GM12878 (cell line): ENCODE measurements around the gene CDKN2B-AS1. TPM values are rescaled to one million over a fixed set of nuclear protein-coding genes. Genes with fewer than 3 reads are reported as not detected.
A peak's percentile ranks its signal among the peaks of the same experiment; 100 is the strongest.

Experiments used
- ATAC-seq: fragments of 200-7000 bp; cut with Tn5 transposase; 3 replicates; pipeline ENCODE4 v1.9.1; 2020; ENCODE audit warnings: mild to moderate bottlenecking, moderate library complexity
- BruUV-seq: library from RNA; stranded (reverse); fragments of 400-500 nt; replicated peaks from 2 replicates; lab custom pipeline; 2021; lab: Mats Ljungman, UMichigan
- CTCF ChIA-PET: fragments of 300-600 bp; sonication (Branson Sonifier 250); formaldehyde crosslinking; extraction: SDS; loops from one replicate; lab custom pipeline; 2021; ENCODE audit warnings: inconsistent platforms; lab: Yijun Ruan, JAX
- POLR2A ChIA-PET: fragments of 350-600 bp; formaldehyde crosslinking; extraction: SDS; loops from one replicate; lab custom pipeline; 2021; ENCODE audit warnings: inconsistent platforms; lab: Charles Lee
- RAD21 ChIA-PET: fragments of 300-600 bp; sonication (Branson Sonifier 250); formaldehyde crosslinking; loops from one replicate; lab custom pipeline; 2023; ENCODE audit warnings: antibody characterized with exemption; ENCODE audit not compliant: unreplicated experiment; lab: Charles Lee
- SMC1A ChIA-PET: fragments of 300-600 bp; sonication (Branson Sonifier 250); formaldehyde crosslinking; loops from one replicate; lab custom pipeline; 2023; ENCODE audit not compliant: unreplicated experiment, uncharacterized antibody; lab: Charles Lee
- DNase-seq: peaks from one replicate; pipeline ENCODE4 v3.0.0-alpha.2; 2011; ENCODE audit warnings: low read depth, low spot score
- FAIRE-seq: peaks from 3 replicates; lab custom pipeline; 2011; peaks lifted over from hg19 to GRCh38; lab: Jason Lieb, UNC
- H2AFZ ChIP-seq: 2 replicates; pipeline ENCODE4 v1.6.0; 2011; ENCODE audit warnings: low read depth, low read length, control low read depth; ENCODE audit not compliant: control insufficient read depth
- H3K27ac ChIP-seq: 2 replicates; pipeline ENCODE4 v1.5.1; 2011; ENCODE audit warnings: control low read depth; ENCODE audit not compliant: control insufficient read depth, insufficient read depth
- H3K27me3 ChIP-seq, 2 experiments: replicated peaks in 1 of 2; 2 replicates each; pipeline versions ENCODE4 v1.6.0 to v1.6.1; 2011; ENCODE audit warnings: low read length in 1 of 2; ENCODE audit not compliant: control insufficient read depth in 2 of 2, insufficient read depth in 2 of 2
- H3K36me3 ChIP-seq, 2 experiments: 2 replicates each; pipeline ENCODE4 v1.5.1; 2011; ENCODE audit warnings: low read length in 1 of 2; ENCODE audit not compliant: control insufficient read depth in 2 of 2, insufficient read depth in 2 of 2
- H3K4me1 ChIP-seq: 2 replicates; pipeline ENCODE4 v1.6.1; 2011; ENCODE audit warnings: mild to moderate bottlenecking, low read length, moderate library complexity, mixed read lengths; ENCODE audit not compliant: control insufficient read depth, insufficient read depth
- H3K4me2 ChIP-seq: 2 replicates; pipeline ENCODE4 v1.6.0; 2011; ENCODE audit warnings: control low read depth; ENCODE audit not compliant: control insufficient read depth, insufficient read depth
- H3K4me3 ChIP-seq: fragments of 200-600 bp; sonication (generic); 2 replicates; pipeline ENCODE4 v1.5.1; 2016
- H3K79me2 ChIP-seq: 2 replicates; pipeline ENCODE4 v1.6.0; 2011; ENCODE audit warnings: low read length; ENCODE audit not compliant: control insufficient read depth, insufficient read depth
- H3K9ac ChIP-seq: 2 replicates; pipeline ENCODE4 v1.8.0; 2011; ENCODE audit warnings: low read length, control low read depth, mixed read lengths; ENCODE audit not compliant: control insufficient read depth, insufficient read depth
- H3K9me3 ChIP-seq: replicated peaks from 3 replicates; pipeline ENCODE4 v1.5.1; 2011; ENCODE audit warnings: mild to moderate bottlenecking, low read length; ENCODE audit not compliant: control insufficient read depth, insufficient read depth
- H4K20me1 ChIP-seq: 2 replicates; pipeline ENCODE4 v1.6.0; 2011; ENCODE audit not compliant: control insufficient read depth, insufficient read depth
- RAD21 ChIP-seq: IDR thresholded peaks from 2 replicates; pipeline ENCODE4 v1.6.1; 2011; ENCODE audit warnings: mild to moderate bottlenecking, low read depth, low read length, moderate library complexity; ENCODE audit not compliant: insufficient read depth
- SIN3A ChIP-seq: IDR thresholded peaks from 2 replicates; pipeline ENCODE4 v1.6.1; 2012; ENCODE audit warnings: low read depth, low read length, improper control_type of control experiment
- ZBTB4 ChIP-seq: fragments of 450-650 bp; formaldehyde crosslinking; IDR thresholded peaks from 2 replicates; pipeline ENCODE4 v1.4.0; 2022; ENCODE audit warnings: mild to moderate bottlenecking, moderate library complexity
- WGBS: methylation state at CpG from one replicate; pipeline ENCODE4 v1.1.6; 2016; ENCODE audit warnings: low lambda C conversion rate; ENCODE audit not compliant: insufficient replicate concordance, insufficient coverage; ENCODE audit errors: missing lambda C conversion rate; 5-methylcytosine and 5-hydroxymethylcytosine counted together
- in situ Hi-C: fragments of 300-500 bp; cut with MboI; formaldehyde crosslinking; loops from 9 replicates; pipeline ENCODE4 v1.14.3; 2018; ENCODE audit warnings: mixed read lengths
- intact Hi-C: fragments of 100-400 bp; cut with micrococcal nuclease; formaldehyde crosslinking; loops from one replicate; pipeline ENCODE4 v1.14.2; 2022; ENCODE audit not compliant: unreplicated experiment
- polyA plus RNA-seq, 11 experiments: library from polyadenylated mRNA; depleted of rRNA in 4 of 11; unstranded in 6 of 11; stranded (reverse) in 5 of 11; fragments of >200 nt; fragmentation: Nextera tagmentation in 4 of 11; fragmentation: Illumina TruSeq in 1 of 11; extraction: Ambion mirVana in 4 of 11; extraction: Trizol in 1 of 11; gene quantifications; 1 replicate in 1 of 11; 2 replicates in 10 of 11; pipeline versions ENCODE4 v1.2.1 to v1.2.3, GENCODE V29; 2011 to 2016; ENCODE audit warnings: inconsistent platforms in 2 of 11, missing spikeins in 2 of 11, low read depth in 1 of 11
- total RNA-seq, 4 experiments: library from RNA; depleted of rRNA in 3 of 4; stranded (reverse); fragments of >200 nt in 3 of 4; fragmentation: Illumina TruSeq in 1 of 4; extraction: Trizol in 1 of 4; gene quantifications; 2 replicates each; pipeline versions ENCODE4 v1.2.1 to v1.2.3, GENCODE V29; 2013 to 2021

CDKN2B-AS1 gene
- total and polyA plus RNA-seq, 10 of the 15 experiments (the other 5 are each of a cell fraction or from before 2014, with no cell fraction given), result 0.22 to 2.2 (median 1.0) TPM; not detected in 1

- SMC1A ChIA-PET, result interaction anchor here (0.9 to 2.7 kb wide), 4 partner anchors 19 to 191 kb away, joined by 3 to 10 read pairs (median 4); no protein-coding TSS in a partner anchor
- Histone ChIP-seq H3K36me3 (no peaks in the 10 kb centered on the region), H3K79me2 (no peaks in the 10 kb centered on the region), H2AFZ (no peak overlapping the region), H3K9me3 (no peaks in the 10 kb centered on the region), H3K27ac (no peak overlapping the region), H4K20me1 (no peaks in the 10 kb centered on the region), H3K4me2 (no peak overlapping the region), H3K4me1 (no peaks in the 10 kb centered on the region), H3K27me3 (no peaks in the 10 kb centered on the region), H3K4me3 (no peak overlapping the region), H3K9ac (no peak overlapping the region)
- DNase-seq (no peak), ATAC-seq (no peak), FAIRE-seq (peak; percentile 18)
- intact Hi-C loops, result no loop called here
- TF ChIP-seq SIN3A (no peak), RAD21 (0 out of 2 replicates have a peak, but pooled peaks have one; percentile 24), ZBTB4 (CRISPR knock-in tag) (no peak)
- RAD21 ChIA-PET, result interaction anchor here (1.8 kb wide), 1 partner anchor 66 kb away, joined by 5 read pairs; no protein-coding TSS in a partner anchor
- CTCF ChIA-PET, result interaction anchor here (0.6 to 1.9 kb wide), 5 partner anchors 14 to 191 kb away, joined by 3 to 8 read pairs (median 4); partner anchors contain the start of gene CDKN2B
- in situ Hi-C loops, result no loop called here
- BruUV-seq, result no TSS peak
- POLR2A ChIA-PET, result no interaction called here
- 45% methylated on average over 2 of the region's 2 CpGs for WGBS
Measured at GRCh38 chr9:22053178-22053577, 58.6 kb downstream of the CDKN2B-AS1 start.
